T-helper 2 cell treated with Interferon-gamma antibody and Interleukin-4, amounts not matched to agents 5 μg/mL and 100 μg/mL, for 36 hours (primary cell): ENCODE results near the gene REXO4.

Experiments
- DNase-seq: peaks from one replicate; pipeline ENCODE4 v3.0.0; 2021; ENCODE audit warnings: low spot score
- H3K27ac Mint-ChIP-seq: one replicate; pipeline ENCODE4 v1.8.0; 2021; ENCODE audit warnings: mild to moderate bottlenecking, mixed read lengths
- H3K27me3 Mint-ChIP-seq: one replicate; pipeline ENCODE4 v1.8.0; 2021; ENCODE audit warnings: low read depth, mixed read lengths
- H3K36me3 Mint-ChIP-seq: one replicate; pipeline ENCODE4 v1.8.0; 2021; ENCODE audit warnings: low read depth, mixed read lengths
- H3K4me1 Mint-ChIP-seq: one replicate; pipeline ENCODE4 v1.8.0; 2021; ENCODE audit warnings: low read depth, mixed read lengths
- H3K4me3 Mint-ChIP-seq: one replicate; pipeline ENCODE4 v1.8.0; 2022; ENCODE audit warnings: mild to moderate bottlenecking, moderate library complexity, mixed read lengths
- H3K9me3 Mint-ChIP-seq: one replicate; pipeline ENCODE4 v1.8.0; 2021; ENCODE audit warnings: mixed read lengths

REXO4 gene, protein sequence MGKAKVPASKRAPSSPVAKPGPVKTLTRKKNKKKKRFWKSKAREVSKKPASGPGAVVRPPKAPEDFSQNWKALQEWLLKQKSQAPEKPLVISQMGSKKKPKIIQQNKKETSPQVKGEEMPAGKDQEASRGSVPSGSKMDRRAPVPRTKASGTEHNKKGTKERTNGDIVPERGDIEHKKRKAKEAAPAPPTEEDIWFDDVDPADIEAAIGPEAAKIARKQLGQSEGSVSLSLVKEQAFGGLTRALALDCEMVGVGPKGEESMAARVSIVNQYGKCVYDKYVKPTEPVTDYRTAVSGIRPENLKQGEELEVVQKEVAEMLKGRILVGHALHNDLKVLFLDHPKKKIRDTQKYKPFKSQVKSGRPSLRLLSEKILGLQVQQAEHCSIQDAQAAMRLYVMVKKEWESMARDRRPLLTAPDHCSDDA

GRCh38 chr9:133417541-133418461 is at the start of gene REXO4:
Gene REXO4 (minus strand): TSS chr9:133418010. CDS start chr9:133417844, 166 bp downstream.
- H3K9me3 Mint-ChIP-seq: no peaks in the 10 kb centered on the region
- peaks cover 24% of the 10 kb centered on the region for H3K36me3 Mint-ChIP-seq
- peak within 1 kb of the TSS; percentile 92 for H3K27ac Mint-ChIP-seq
- H3K27me3 Mint-ChIP-seq: no peaks in the 10 kb centered on the region
- H3K4me3 Mint-ChIP-seq: peak within 1 kb of the TSS; percentile 94
- peak; percentile 88 for DNase-seq
- peaks cover 41% of the 10 kb centered on the region for H3K4me1 Mint-ChIP-seq

GRCh38 chr9:133467101-133467500 is 49.3 kb upstream of the REXO4 start:
- Mint-ChIP-seq H3K4me3 (no peak overlapping the region), H3K36me3 (no peaks in the 10 kb centered on the region), H3K27me3 (no peaks in the 10 kb centered on the region), H3K27ac (no peak overlapping the region), H3K9me3 (no peaks in the 10 kb centered on the region), H3K4me1 (no peaks in the 10 kb centered on the region)
- DNase-seq: no peak

- Mint-ChIP-seq H3K36me3 (no peaks in the 10 kb centered on the region), H3K9me3 (no peaks in the 10 kb centered on the region), H3K27ac (no peak overlapping the region), H3K27me3 (peaks cover 7% of the 10 kb centered on the region), H3K4me1 (no peaks in the 10 kb centered on the region), H3K4me3 (no peak overlapping the region)
- no peak for DNase-seq
These were observed 48.2 kb upstream of the REXO4 start for GRCh38 chr9:133465984-133466383.

GRCh38 chr9:133464638-133465037 is 46.8 kb upstream of the REXO4 start:
- peaks cover 2% of the 10 kb centered on the region for H3K4me1 Mint-ChIP-seq
- H3K27ac Mint-ChIP-seq: no peak overlapping the region
- no peaks in the 10 kb centered on the region for H3K9me3 Mint-ChIP-seq
- no peak overlapping the region for H3K4me3 Mint-ChIP-seq
- H3K27me3 Mint-ChIP-seq: peaks cover 10% of the 10 kb centered on the region
- no peaks in the 10 kb centered on the region for H3K36me3 Mint-ChIP-seq
- no peak for DNase-seq

DNA sequence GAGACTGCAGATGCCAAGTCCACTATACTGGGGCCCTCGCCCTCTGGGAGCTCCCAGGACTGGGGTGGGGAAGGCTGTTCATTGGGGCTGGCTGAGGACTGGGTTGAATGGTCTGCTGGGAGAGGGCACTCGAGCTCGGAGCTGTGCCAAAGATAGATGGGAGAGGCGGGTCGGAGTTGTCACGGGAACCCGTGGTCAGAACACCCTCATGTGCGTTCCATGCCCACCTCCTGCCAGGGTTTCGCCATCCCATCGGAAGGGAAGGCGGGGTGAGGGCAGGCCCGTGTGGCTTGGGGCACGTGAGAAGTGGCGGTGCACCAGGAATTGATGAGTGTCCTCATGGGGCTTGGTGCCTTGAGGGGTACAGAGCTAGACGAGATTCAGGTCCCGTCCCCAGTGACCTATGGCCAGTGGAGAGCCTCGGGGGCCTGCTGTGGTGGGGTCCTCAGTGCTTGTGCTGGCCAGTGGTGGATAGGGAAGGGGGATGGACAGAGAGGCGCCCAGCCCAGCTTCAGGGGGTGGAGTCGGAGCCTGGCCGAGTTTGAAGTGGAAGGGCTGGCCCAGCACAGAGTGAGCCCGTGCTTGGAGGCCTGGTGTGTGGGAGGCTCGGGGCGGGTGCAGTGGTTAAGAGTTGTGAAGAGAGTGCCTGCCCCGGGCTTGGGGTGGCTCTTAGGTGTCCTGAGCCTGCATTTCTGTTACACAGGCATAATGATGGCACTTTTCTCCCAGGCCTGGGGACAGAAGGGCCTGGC is 46.2 kb upstream of the REXO4 start:
- Mint-ChIP-seq H3K27me3 (peaks cover 10% of the 10 kb centered on the region), H3K9me3 (no peaks in the 10 kb centered on the region), H3K4me1 (peaks cover 2% of the 10 kb centered on the region), H3K36me3 (no peaks in the 10 kb centered on the region), H3K4me3 (no peak overlapping the region), H3K27ac (no peak overlapping the region)
- DNase-seq: no peak

DNA sequence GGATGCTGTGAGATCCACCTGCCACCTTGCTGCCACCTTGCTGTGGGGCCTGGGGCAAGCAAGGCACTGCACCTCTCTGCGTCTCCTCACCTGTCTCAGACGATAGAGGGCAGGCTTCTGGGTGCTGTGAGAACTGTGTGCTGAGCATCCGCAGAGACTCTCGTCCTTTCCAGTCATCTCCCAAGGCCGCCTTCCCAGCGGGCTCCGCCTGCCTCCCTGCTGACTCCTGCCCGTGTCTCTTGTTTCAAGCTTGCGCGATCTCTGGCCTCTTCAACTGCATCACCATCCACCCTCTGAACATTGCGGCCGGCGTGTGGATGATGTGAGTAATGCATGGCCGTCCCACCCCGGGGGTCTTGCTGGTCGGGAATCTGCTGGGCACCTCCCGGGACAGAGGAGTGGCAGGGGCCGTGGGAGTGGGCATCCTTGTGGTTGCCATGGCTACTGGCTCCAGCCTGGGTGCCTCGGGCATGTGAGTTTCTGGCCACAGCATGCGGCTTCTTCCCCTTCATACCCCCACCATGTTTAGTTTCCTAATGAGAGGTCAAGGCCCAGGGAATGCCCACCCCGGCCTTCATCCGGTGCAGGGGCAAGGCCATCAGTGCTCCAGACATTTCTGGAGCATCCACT is 45.5 kb upstream of the REXO4 start:
- peaks cover 10% of the 10 kb centered on the region for H3K27me3 Mint-ChIP-seq

GRCh38 chr9:133461975-133462374 is 44.2 kb upstream of the REXO4 start:
- H3K9me3 Mint-ChIP-seq: no peaks in the 10 kb centered on the region
- H3K4me3 Mint-ChIP-seq: no peak overlapping the region
- peaks cover 10% of the 10 kb centered on the region for H3K27me3 Mint-ChIP-seq
- no peak overlapping the region for H3K27ac Mint-ChIP-seq
- DNase-seq: no peak
- H3K4me1 Mint-ChIP-seq: peaks cover 2% of the 10 kb centered on the region
- H3K36me3 Mint-ChIP-seq: no peaks in the 10 kb centered on the region

More for the DNA sequence above, 45.5 kb upstream of the REXO4 start:
- DNase-seq: no peak
- Mint-ChIP-seq H3K36me3 (no peaks in the 10 kb centered on the region), H3K4me1 (peaks cover 2% of the 10 kb centered on the region), H3K9me3 (no peaks in the 10 kb centered on the region), H3K4me3 (no peak overlapping the region), H3K27ac (no peak overlapping the region)

- Mint-ChIP-seq H3K27me3 (peaks cover 10% of the 10 kb centered on the region), H3K9me3 (no peaks in the 10 kb centered on the region), H3K4me3 (peak overlapping the region; percentile 58), H3K4me1 (peaks cover 2% of the 10 kb centered on the region), H3K27ac (no peak overlapping the region), H3K36me3 (no peaks in the 10 kb centered on the region)
- DNase-seq: no peak
These were observed 42.8 kb upstream of the REXO4 start for GRCh38 chr9:133460405-133461175.

DNA sequence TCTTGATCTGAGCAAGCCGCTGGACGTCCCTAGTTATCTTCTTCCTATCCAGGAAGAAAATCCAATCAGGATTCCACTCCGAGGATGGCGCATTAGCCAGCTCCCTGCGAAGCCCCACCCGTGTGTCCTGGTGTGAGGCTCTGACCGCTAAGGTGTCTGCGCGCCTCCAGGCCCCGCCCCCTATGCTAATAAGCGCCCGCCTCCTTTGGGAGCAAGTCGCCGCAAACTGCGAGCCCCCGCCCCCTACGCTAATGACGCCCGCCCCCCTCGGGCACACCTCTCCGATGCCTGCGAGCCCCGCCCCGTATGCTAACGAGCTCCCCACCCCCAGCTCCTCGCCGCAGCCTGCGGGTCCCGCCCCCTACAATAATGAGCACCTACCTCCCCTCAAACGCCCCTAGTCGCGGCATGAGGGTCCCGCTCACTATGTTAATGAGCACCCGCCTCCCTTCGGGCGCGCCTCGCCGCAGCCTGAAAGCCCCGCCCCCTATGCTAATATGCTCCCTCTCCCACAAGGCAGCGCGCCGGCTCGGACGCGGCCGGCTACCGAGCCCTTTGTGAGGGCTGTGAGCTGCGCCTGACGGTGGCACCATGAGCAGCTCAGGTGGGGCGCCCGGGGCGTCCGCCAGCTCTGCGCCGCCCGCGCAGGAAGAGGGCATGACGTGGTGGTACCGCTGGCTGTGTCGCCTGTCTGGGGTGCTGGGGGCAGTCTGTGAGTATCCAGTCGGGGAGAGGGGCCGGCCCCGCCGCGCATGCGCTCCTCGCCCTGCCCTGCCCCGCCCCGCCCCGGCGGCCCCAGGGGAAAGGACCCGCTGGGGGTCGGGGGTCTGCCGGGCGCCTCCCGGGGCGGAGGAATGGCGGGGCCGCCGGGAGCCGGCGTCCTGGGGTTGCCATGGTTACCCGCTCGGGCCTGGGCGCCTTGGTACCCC is 41.9 kb upstream of the REXO4 start, which contains the start of gene CACFD1:
TSS of gene CACFD1 (plus strand) at position 503 of the 929 bp plus-strand sequence. CDS start at position 592, 89 bp downstream.
- DNase-seq: peak; percentile 84
- Mint-ChIP-seq H3K27ac (peak within 1 kb of the TSS; percentile 78), H3K4me3 (peak within 1 kb of the TSS; percentile 90), H3K27me3 (peaks cover 10% of the 10 kb centered on the region), H3K4me1 (peaks cover 2% of the 10 kb centered on the region), H3K9me3 (no peaks in the 10 kb centered on the region), H3K36me3 (no peaks in the 10 kb centered on the region)

DNA sequence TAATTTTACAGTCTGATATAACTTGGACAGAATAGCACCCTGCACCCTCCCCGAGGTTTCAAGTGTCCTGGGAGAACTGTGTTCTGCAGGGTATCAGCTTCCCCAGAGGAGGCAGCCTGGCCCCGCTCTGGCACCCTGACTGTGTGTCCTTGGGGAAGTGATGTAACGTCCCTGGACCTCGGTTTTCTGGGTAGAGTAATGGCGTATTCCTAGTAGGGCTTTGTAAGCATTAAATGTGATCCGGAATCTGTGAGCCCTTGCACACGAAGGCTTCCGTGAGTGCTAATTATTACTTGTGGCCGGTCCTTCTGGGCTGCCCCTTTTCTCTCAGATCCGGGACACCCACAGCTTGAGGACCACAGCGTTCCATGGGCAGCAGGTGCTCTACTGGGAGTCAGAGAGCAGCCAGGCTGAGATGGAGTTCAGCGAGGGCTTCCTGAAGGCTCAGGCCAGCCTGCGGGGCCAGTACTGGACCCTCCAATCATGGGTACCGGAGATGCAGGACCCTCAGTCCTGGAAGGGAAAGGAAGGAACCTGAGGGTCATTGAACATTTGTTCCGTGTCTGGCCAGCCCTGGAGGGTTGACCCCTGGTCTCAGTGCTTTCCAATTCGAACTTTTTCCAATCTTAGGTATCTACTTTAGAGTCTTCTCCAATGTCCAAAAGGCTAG is 41.0 kb upstream of the REXO4 start:
- H3K27ac Mint-ChIP-seq: no peak overlapping the region
- peak overlapping the region; percentile 90 for H3K4me3 Mint-ChIP-seq
- peaks cover 2% of the 10 kb centered on the region for H3K4me1 Mint-ChIP-seq
- H3K9me3 Mint-ChIP-seq: no peaks in the 10 kb centered on the region
- DNase-seq: no peak
- peaks cover 10% of the 10 kb centered on the region for H3K27me3 Mint-ChIP-seq
- H3K36me3 Mint-ChIP-seq: no peaks in the 10 kb centered on the region

DNA sequence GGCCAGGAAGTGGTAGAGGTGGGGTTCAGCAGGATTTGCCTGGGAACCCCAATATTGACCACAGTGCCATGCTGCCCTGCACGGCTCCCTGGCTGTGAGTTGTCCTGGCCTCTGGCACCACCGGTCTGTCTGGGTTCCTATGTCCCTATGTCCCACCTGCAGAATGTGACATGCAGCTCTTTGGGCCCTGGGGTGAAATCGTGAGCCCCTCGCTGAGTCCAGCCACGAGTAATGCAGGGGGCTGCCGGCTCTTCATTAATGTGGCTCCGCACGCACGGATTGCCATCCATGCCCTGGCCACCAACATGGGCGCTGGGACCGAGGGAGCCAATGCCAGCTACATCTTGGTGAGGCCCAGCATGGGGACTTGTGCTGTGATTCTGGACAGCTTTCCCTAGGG is 39.9 kb upstream of the REXO4 start:
- Mint-ChIP-seq H3K27ac (no peak overlapping the region), H3K36me3 (no peaks in the 10 kb centered on the region), H3K4me1 (peaks cover 2% of the 10 kb centered on the region), H3K9me3 (no peaks in the 10 kb centered on the region), H3K4me3 (no peak overlapping the region), H3K27me3 (peaks cover 10% of the 10 kb centered on the region)
- no peak for DNase-seq
